ENCODE data around the gene C11orf91. TPM values are rescaled to one million over a fixed set of nuclear protein-coding genes. Genes with fewer than 3 reads are reported as not detected.

Gene C11orf91
- total and polyA plus RNA-seq, 4 donors, result not detected

- peaks cover 9 to 35% (median 32%) of the 10 kb centered on the region in 4 donors for H3K36me3 ChIP-seq (ENCODE audit: control insufficient read depth in 4 of 4, insufficient read depth in 3 of 4, low read depth in 1 of 4, low read length in 3 of 4)
- H3K9me3 ChIP-seq (ENCODE audit: control insufficient read depth in 4 of 4, low read length in 3 of 4), result no peaks in the 10 kb centered on the region
- 46% methylated on average over 5 of the region's 5 CpGs for WGBS
- H3K4me3 ChIP-seq (ENCODE audit: low read depth in 1 of 3, low read length in 3 of 3), result no peak overlapping the region
- H3K4me1 ChIP-seq (ENCODE audit: control insufficient read depth in 4 of 4, insufficient read depth in 4 of 4, low read length in 3 of 4), result peaks cover 4 to 11% (median 5%) of the 10 kb centered on the region in 4 donors
- H3K27me3 ChIP-seq (ENCODE audit: control insufficient read depth in 4 of 4, insufficient read depth in 4 of 4, low read length in 3 of 4), result no peaks in the 10 kb centered on the region
- no peak for DNase-seq (ENCODE audit: low spot score)
- H3K27ac ChIP-seq (ENCODE audit: low read depth in 1 of 2, low read length in 2 of 2), result peak overlapping the region in 1 of 2 donors; percentile 19
- no peak overlapping the region for H3K9ac ChIP-seq (ENCODE audit: low read depth in 1 of 2, low read length in 2 of 2)
- no peak for TF ChIP-seq EGR1 (IDR thresholded peaks at IDR 0.05; ENCODE audit: low read depth in 2 of 2)
- TF ChIP-seq ZBTB33 (IDR thresholded peaks at IDR 0.05), result no peak
- peak; percentile 18 for TF ChIP-seq YY1 (IDR thresholded peaks at IDR 0.05)
- TF ChIP-seq FOXA2 (IDR thresholded peaks at IDR 0.05), result no peak
- TF ChIP-seq ATF3 (IDR thresholded peaks at IDR 0.05), result no peak
- TF ChIP-seq CTCF (IDR thresholded peaks at IDR 0.05; ENCODE audit: low read depth, low read length, missing input control), result no peak
- no peak for TF ChIP-seq TAF1 (conservative IDR thresholded peaks at IDR 0.05)
- TF ChIP-seq HNF4G (IDR thresholded peaks at IDR 0.05), result no peak
- TF ChIP-seq REST (IDR thresholded peaks at IDR 0.05), result no peak
- TF ChIP-seq HNF4A (conservative IDR thresholded peaks at IDR 0.05), result peak; percentile 31 to 73
- TF ChIP-seq MAX (IDR thresholded peaks at IDR 0.05), result no peak
- TF ChIP-seq JUND (IDR thresholded peaks at IDR 0.05), result peak in 1 of 2 donors; percentile 22
These were observed 12.7 kb upstream of the C11orf91 start for GRCh38 chr11:33713151-33713855.

GRCh38 chr11:33712436-33712835 is 11.8 kb upstream of the C11orf91 start:
- DNase-seq (ENCODE audit: low spot score), result no peak
- no peaks in the 10 kb centered on the region for H3K9me3 ChIP-seq (ENCODE audit: control insufficient read depth in 4 of 4, low read length in 3 of 4)
- H3K27ac ChIP-seq (ENCODE audit: low read depth in 1 of 2, low read length in 2 of 2), result no peak overlapping the region
- peaks cover 5 to 11% (median 5%) of the 10 kb centered on the region in 4 donors for H3K4me1 ChIP-seq (ENCODE audit: control insufficient read depth in 4 of 4, insufficient read depth in 4 of 4, low read length in 3 of 4)
- H3K27me3 ChIP-seq (ENCODE audit: control insufficient read depth in 4 of 4, insufficient read depth in 4 of 4, low read length in 3 of 4), result no peaks in the 10 kb centered on the region
- H3K4me3 ChIP-seq (ENCODE audit: low read depth in 1 of 3, low read length in 3 of 3), result no peak overlapping the region
- WGBS, result 89% methylated on average over 3 of the region's 3 CpGs
- TF ChIP-seq ATF3 (IDR thresholded peaks at IDR 0.05), result no peak
- TF ChIP-seq REST (IDR thresholded peaks at IDR 0.05), result no peak
- TF ChIP-seq RAD21 (IDR thresholded peaks at IDR 0.05), result no peak
- TF ChIP-seq FOXA2 (IDR thresholded peaks at IDR 0.05), result no peak
- no peak for TF ChIP-seq EGR1 (IDR thresholded peaks at IDR 0.05; ENCODE audit: low read depth in 2 of 2)
- H3K36me3 ChIP-seq (ENCODE audit: control insufficient read depth in 4 of 4, insufficient read depth in 3 of 4, low read depth in 1 of 4, low read length in 3 of 4), result peaks cover 9 to 35% (median 31%) of the 10 kb centered on the region in 4 donors
- H3K9ac ChIP-seq (ENCODE audit: low read depth in 1 of 2, low read length in 2 of 2), result no peak overlapping the region

Data from liver (tissue), 9 donors.